HUES64 (cell line): ENCODE results near the gene GRHL1.

Source experiments
- H3K27ac ChIP-seq: 2 replicates; pipeline ENCODE4 v1.7.0; 2013; ENCODE audit warnings: low read depth, low read length, inconsistent platforms
- H3K27me3 ChIP-seq: 2 replicates; pipeline ENCODE4 v1.6.1; 2013; ENCODE audit warnings: mild to moderate bottlenecking, low read length; ENCODE audit not compliant: insufficient read depth
- H3K36me3 ChIP-seq: 2 replicates; pipeline ENCODE4 v1.6.1; 2013; ENCODE audit warnings: mild to moderate bottlenecking, low read length; ENCODE audit not compliant: insufficient read depth
- H3K4me1 ChIP-seq: 2 replicates; pipeline ENCODE4 v1.6.1; 2013; ENCODE audit warnings: mild to moderate bottlenecking, low read length, moderate library complexity; ENCODE audit not compliant: insufficient read depth
- H3K4me3 ChIP-seq: 2 replicates; pipeline ENCODE4 v1.5.1; 2013; ENCODE audit warnings: mild to moderate bottlenecking, low read length, moderate library complexity
- H3K9ac ChIP-seq: 2 replicates; pipeline ENCODE4 v1.6.1; 2013; ENCODE audit warnings: mild to moderate bottlenecking, low read depth, low read length
- H3K9me3 ChIP-seq: 2 replicates; pipeline ENCODE4 v1.6.1; 2013; ENCODE audit warnings: low read depth, low read length; ENCODE audit not compliant: insufficient read depth
- WGBS: fragments of 150-250, 120-280 bp; methylation state at CpG from one replicate; pipeline ENCODE4 v1.1.7; 2013; ENCODE audit warnings: missing lambda C conversion rate; 5-methylcytosine and 5-hydroxymethylcytosine counted together

Gene GRHL1

DNA sequence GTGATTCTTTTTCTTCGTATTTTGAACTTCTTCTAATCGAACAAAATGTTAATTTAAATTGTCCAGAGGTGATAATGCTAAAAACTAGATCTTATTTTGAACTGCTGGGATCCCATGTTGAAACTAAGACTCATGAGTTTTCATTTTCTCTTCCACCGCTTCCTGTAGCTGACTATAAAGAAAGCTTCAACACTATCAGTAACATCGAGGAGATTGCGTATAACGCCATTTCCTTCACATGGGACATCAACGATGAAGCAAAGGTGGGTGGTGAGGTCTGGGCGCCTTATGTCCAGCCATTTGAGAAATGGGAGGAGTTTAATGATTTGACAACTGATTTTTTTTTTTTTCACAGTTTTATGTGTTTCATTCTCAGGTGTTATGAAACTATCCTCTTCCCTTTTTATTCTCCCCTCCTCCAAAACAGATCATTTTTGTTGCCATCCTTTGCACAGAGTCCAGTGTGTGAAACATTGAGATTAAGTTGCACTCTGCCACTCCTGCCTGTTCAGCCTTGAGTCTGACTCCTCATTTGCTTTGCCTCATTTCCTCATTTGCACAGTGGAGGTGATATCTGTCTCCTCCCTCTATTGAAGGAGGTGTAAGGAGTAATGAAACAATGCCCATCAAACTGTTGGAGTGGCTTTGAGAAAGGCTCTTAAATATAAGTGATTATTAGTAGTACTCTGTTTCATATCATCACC lies 13.8 kb downstream of the GRHL1 start:
- Histone ChIP-seq H3K27ac (no peak overlapping the region), H3K4me1 (no peaks in the 10 kb centered on the region), H3K9ac (no peak overlapping the region), H3K9me3 (no peaks in the 10 kb centered on the region), H3K4me3 (no peak overlapping the region), H3K27me3 (no peaks in the 10 kb centered on the region), H3K36me3 (no peaks in the 10 kb centered on the region)
- WGBS = 96% methylated on average over 8 of the region's 8 CpGs

DNA sequence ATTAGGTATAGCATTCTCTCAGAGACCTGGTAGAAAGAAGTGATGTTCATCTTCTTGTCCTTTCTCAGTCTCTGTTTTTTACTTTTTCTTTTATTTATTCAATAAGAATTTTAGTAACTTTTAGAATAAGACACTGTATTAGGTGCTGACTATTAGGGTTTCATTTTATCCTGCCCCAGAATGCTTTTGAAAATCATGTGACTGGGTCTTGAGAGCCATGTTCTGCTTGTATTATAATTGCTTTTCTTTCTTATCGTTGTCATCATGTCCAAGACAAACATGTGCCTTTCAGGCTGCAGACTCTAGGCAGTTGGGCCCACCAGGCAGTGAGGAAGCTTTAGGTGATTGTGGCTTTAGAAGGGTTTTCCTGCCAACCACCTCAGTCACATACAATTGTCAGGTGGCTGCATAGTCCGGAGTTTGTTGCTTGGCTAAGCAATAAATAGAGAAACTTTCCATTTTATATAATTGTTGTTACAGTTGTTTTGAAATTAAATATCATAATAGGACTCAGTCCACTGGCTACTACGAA lies 15.1 kb downstream of the GRHL1 start:
- Histone ChIP-seq H3K4me3 (no peak overlapping the region), H3K9me3 (no peaks in the 10 kb centered on the region), H3K36me3 (no peaks in the 10 kb centered on the region), H3K9ac (no peak overlapping the region), H3K4me1 (peaks cover 4% of the 10 kb centered on the region; the same call in 1 of the 2 replicates), H3K27me3 (no peaks in the 10 kb centered on the region), H3K27ac (no peak overlapping the region)
- WGBS = 92% methylated on average over 2 of the region's 3 CpGs

GRCh38 chr2:9967053-9967775 lies 15.7 kb downstream of the GRHL1 start:
- no peak overlapping the region for H3K4me3 ChIP-seq

DNA sequence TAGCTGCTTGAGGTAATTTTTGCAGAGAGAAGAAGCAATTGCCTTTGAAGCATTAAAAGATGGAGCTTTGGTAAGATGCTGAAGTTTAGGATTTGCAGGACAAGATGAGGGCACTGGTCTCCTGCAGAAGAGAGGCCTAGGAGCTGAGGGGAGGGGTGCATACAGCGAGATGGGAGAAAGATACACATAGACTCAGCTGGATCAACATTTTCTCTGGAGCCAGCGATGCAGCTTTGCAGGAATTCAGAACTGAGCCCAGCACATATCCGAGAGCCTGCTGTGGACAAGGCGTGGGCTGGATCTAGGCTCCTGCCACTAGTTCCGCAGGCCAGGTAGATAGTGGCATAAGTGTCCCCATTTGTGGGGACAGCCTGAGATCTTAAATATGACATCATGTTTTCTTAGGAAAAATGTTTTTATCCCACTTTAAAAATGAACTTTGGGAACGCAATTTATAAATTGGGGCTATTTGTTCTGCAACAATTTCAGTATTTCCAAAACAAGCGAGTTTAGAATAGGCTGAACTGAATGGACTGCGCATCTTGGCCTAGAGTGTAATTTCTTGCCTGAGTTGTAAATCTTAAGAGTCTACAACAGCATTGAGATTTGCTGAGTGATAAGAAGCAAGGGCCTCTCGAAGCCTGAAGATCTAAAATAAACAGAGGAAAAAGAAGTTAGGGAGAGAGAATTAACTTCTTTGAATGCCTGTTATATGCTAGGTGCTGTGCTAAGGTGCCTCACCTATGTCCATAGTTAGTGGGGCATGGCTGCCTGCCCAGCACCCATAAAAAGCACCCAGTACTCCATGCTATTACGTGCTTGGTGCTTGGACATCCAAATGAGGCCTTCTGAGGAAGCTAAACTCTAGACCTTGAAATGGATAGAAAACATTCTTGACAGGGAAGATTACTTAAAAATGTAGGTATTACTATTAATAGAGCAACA lies 17.3 kb downstream of the GRHL1 start:
- WGBS = 88% methylated on average over 10 of the region's 10 CpGs
- H3K4me3 ChIP-seq = no peak overlapping the region
- no peak overlapping the region for H3K9ac ChIP-seq

More at GRCh38 chr2:9967053-9967775, 15.7 kb downstream of the GRHL1 start:
- 91% methylated on average over 11 of the region's 11 CpGs for WGBS
- H3K4me1 ChIP-seq = peaks cover 4% of the 10 kb centered on the region; the same call in 1 of the 2 replicates
- H3K36me3 ChIP-seq = no peaks in the 10 kb centered on the region
- no peak overlapping the region for H3K9ac ChIP-seq
- no peaks in the 10 kb centered on the region for H3K9me3 ChIP-seq
- H3K27ac ChIP-seq = no peak overlapping the region
- no peaks in the 10 kb centered on the region for H3K27me3 ChIP-seq

DNA sequence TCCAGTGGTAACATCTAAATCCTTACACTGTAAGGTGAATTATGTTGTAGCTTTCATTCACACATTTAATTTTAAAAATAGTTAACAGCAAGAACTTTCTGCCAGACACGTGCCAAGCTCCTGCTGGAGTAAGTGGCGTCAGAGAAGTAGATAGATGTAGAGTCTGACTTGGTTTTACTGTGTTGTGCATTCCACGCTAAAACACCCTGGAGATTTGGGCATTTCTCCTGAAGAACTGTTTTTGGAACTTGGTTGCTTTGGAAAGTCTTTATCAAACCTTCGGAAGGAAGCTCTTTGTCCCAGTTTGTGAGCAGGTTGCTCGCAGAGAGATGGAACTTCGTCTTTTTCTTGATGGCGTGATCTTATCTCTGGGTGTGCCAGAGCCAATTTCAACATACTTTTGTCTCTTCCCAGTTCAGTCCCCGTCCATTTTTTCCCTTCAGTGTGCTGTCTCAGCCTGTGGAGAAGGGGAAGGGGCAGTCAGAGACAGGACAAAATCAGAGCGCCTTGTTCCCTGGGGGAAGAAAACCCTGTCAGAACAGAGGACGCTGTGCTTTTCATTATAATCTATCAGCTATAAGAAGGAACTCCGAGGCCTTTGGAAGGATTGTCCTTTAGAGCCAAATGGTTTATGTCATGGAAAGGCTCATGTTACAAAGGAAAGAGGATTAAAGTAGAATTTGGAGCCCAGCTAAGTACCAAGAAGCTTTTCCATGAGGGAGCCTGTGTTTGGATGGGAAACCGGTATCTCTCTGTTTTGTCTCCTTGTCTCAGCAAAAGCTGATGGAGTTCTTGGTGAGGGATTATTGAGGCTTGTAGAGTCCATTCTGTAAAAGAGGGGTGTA lies 18.9 kb downstream of the GRHL1 start:
- WGBS = 89% methylated on average over 12 of the region's 12 CpGs
- Histone ChIP-seq H3K36me3 (no peaks in the 10 kb centered on the region), H3K27me3 (no peaks in the 10 kb centered on the region)

More for the DNA sequence above, 17.3 kb downstream of the GRHL1 start:
- H3K36me3 ChIP-seq = no peaks in the 10 kb centered on the region
- H3K27ac ChIP-seq = no peak overlapping the region
- H3K27me3 ChIP-seq = no peaks in the 10 kb centered on the region
- H3K9me3 ChIP-seq = no peaks in the 10 kb centered on the region
- peaks cover 14% of the 10 kb centered on the region; the same call in 1 of the 2 replicates for H3K4me1 ChIP-seq

DNA sequence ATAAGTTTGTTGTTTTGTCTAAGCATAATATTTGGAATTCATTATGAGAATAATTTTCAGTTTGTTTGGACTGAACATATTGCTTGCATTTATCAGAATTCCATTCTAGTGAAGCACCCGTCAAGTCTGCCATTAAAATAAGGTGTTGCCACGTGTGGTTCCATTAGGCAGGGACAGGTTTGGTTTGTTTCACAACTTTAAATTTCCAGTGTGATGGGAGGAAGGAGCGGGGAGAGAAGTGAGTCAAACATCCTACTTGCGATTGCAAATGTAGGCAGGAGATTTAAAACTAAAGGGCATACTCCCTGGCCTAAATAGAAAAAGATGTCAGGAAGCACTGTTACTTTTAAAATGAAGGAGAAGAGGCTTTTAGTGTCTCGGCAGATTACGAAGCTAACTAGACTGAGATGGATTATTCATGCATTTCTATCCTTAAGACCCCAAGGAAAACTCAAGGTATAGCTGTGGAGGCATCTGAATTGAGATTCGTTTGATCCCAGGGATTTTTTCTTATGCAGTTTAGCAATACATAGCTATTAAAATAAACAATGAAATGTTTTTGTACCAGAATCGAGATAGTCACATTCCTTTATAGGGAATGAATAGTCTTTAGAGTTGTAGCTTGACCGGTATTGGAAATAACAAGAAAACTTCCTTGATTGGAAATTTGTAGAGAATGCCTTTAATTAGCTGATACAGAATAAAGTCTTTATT lies 19.8 kb downstream of the GRHL1 start:
- Histone ChIP-seq H3K9ac (no peak overlapping the region), H3K9me3 (no peaks in the 10 kb centered on the region), H3K4me3 (no peak overlapping the region), H3K36me3 (no peaks in the 10 kb centered on the region), H3K27me3 (no peaks in the 10 kb centered on the region), H3K4me1 (peaks cover 14% of the 10 kb centered on the region; the same call in 1 of the 2 replicates), H3K27ac (no peak overlapping the region)
- WGBS = 91% methylated on average over 8 of the region's 9 CpGs

More for the DNA sequence above, 18.9 kb downstream of the GRHL1 start:
- H3K27ac ChIP-seq = no peak overlapping the region
- H3K9ac ChIP-seq = no peak overlapping the region
- H3K4me3 ChIP-seq = no peak overlapping the region
- peaks cover 14% of the 10 kb centered on the region; the same call in 1 of the 2 replicates for H3K4me1 ChIP-seq
- H3K9me3 ChIP-seq = no peaks in the 10 kb centered on the region

GRCh38 chr2:9971890-9972289 lies 20.4 kb downstream of the GRHL1 start:
- Histone ChIP-seq H3K4me3 (no peak overlapping the region), H3K27ac (no peak overlapping the region), H3K36me3 (no peaks in the 10 kb centered on the region), H3K9ac (no peak overlapping the region), H3K4me1 (peaks cover 14% of the 10 kb centered on the region; the same call in 1 of the 2 replicates), H3K9me3 (no peaks in the 10 kb centered on the region), H3K27me3 (no peaks in the 10 kb centered on the region)
- 95% methylated on average over 6 of the region's 6 CpGs for WGBS

- H3K4me1 ChIP-seq = peaks cover 14% of the 10 kb centered on the region; the same call in 1 of the 2 replicates
- no peak overlapping the region; the same call in 1 of the 2 replicates for H3K27ac ChIP-seq
- H3K27me3 ChIP-seq = no peaks in the 10 kb centered on the region
- H3K4me3 ChIP-seq = no peak overlapping the region
- no peaks in the 10 kb centered on the region for H3K9me3 ChIP-seq
- H3K9ac ChIP-seq = no peak overlapping the region
- no peaks in the 10 kb centered on the region for H3K36me3 ChIP-seq
- WGBS = 86% methylated on average over 9 of the region's 13 CpGs
Observed at GRCh38 chr2:9972621-9973479, 21.4 kb downstream of the GRHL1 start.

GRCh38 chr2:9973690-9974089 lies 22.2 kb downstream of the GRHL1 start:
- 93% methylated on average over 6 of the region's 6 CpGs for WGBS
- no peaks in the 10 kb centered on the region for H3K27me3 ChIP-seq

More at GRCh38 chr2:9973690-9974089, 22.2 kb downstream of the GRHL1 start:
- Histone ChIP-seq H3K4me1 (peaks cover 14% of the 10 kb centered on the region; the same call in 1 of the 2 replicates), H3K27ac (no peak overlapping the region), H3K9ac (no peak overlapping the region), H3K9me3 (no peaks in the 10 kb centered on the region), H3K4me3 (no peak overlapping the region), H3K36me3 (no peaks in the 10 kb centered on the region)
